Measurements from ENCODE around the gene RASAL2.
"Not testable (repeated sequence)": the region's sequence is repeated elsewhere in the genome, so short reads cannot be mapped to it uniquely, and the experiment has no call there.

The RASAL2 gene

DNA sequence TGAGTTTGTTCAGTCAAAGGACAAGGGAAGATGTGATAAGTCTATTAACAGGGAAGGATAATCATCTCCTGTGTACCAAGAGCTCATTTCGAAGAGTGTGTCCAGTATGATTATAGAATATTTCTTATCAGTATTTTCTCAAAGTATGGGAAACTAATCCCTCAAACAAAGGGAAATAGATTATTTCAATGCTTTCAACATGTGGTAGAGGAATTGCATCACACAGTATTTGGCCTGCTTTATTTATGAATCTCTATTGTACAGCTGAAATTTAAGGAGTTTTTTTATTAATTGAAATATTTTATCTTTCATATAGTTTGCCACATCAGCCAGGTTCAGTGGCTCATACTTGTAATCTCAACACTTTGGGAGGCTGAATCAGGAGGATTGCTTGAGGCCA is 251.9 kb downstream of the RASAL2 start:
- DNase-seq (ENCODE audit: low spot score) = no peak

DNA sequence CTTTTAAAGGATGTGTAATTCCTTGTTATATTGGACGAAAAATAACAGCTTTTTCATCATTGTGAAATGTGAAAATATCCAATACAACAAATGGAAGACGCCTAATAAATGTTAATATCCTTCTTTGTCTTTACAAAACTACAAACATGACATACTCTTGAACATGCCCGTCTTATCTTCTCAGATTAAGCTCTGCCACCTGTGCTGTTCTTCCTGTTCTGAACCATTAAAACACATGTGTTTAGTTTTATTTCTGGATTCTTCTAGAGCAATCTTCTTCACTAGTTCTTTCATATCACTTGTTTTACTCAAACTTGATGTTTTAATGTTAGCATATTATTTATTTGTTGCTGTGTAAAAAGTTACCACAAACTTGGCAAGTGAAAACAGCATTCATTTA is 255.9 kb downstream of the RASAL2 start:
- no peak for DNase-seq (ENCODE audit: low spot score)

DNA sequence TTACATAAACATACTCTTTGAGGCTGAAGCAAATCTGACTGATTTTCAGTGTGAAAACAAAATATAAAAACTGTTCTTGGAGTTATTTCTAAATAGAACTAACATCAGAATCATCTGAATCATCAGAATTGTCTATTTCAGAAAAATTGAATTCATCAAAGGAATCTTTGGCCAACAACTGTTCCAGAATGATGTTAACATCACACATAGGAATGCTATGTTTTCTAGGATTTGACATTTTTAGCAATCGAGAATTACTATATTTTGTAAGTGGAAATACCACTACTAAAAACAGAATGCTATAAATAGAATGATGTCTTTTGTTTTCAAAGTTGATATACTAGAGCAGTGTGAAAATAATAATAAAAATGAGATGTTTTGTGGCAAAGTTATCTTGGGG is 258.0 kb downstream of the RASAL2 start:
- not testable (repeated sequence) for DNase-seq (ENCODE audit: low spot score)

DNA sequence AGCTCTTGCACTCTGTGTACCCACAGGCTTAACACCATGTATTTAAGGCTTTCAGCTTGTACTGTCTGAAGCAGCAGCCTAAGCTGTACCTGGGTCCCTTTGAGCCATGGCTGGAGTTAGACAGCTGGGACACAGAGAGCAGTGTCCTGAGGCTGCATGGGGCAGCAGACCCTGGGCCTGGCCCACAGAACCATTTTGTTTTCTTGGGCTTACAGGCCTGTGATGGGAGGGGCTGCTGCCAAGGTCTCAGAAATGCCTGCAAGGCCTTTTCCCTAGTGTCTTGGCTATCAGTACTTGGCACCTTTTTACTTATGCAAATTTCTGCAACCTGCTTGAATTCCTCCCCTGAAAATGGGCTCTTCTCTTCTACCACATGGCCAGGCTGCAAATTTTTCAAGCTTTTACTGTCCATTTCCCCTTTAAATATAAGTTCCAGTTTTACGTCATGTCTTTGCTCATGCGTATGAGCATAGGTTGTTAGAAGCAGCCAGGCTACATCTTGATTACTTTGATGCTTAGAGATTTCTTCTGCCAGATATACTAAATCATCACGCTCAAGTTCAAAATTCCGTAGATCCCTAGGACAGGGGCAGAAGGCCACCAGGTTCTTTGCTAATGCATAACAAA is 259.0 kb downstream of the RASAL2 start:
- no peak for DNase-seq (ENCODE audit: low spot score)

DNA sequence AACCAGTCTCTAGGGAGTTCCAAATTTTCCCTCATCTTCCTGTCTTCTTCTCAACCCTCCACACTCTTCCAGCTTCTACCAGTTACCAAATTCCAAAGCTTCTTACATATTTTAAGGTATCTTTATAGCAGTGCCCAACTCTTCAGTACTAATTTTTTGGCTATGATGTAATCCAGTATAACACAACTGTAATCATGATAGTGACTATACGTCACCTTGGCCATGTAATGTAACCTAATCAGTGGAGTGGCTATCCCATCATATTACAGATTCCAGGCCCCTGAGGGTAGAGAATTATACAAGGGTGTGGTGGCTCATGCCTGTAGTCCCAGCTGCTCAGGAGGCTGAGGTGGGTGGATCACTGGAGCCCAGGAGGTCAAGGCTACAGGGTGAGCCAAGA is 259.6 kb downstream of the RASAL2 start:
- no peak for DNase-seq (ENCODE audit: low spot score)

DNA sequence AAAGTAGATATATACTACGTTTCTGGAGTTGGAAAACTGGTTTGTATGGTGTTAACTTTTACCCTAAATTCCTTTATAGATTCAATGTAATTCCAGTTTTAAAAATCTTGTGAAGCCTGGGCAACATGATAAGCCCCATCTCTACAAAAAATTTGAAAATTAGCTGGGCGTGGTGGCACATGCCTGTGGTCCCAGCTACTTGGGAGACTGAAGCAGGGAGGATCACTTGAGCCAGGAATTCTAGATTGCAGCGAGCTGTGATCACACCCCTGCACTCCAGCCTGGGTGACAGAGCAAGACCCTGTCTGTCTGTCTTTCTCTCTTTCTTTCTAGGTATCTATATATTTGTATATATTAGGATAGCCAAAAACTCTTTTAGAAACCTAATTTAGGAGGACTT is 260.9 kb downstream of the RASAL2 start:
- DNase-seq (ENCODE audit: low spot score) = no peak

DNA sequence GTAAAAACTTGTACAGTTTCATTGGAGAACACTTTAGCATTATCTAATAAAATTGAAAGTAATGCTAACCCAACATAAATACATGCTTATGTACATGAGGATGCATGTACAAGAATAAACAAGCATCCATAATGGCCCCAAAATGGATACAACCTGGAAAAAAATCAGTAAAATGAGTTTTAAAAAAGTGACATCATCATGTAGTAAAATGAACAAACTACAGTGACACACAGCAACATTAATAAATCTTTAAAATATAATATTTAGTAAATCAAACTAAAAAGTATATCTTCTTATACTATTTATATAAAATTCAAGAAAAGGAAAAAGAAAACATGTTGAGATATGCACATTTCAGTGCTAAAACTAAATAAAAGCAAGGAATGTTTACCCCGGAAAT is 262.4 kb downstream of the RASAL2 start:
- no peak for DNase-seq (ENCODE audit: low spot score)

DNA sequence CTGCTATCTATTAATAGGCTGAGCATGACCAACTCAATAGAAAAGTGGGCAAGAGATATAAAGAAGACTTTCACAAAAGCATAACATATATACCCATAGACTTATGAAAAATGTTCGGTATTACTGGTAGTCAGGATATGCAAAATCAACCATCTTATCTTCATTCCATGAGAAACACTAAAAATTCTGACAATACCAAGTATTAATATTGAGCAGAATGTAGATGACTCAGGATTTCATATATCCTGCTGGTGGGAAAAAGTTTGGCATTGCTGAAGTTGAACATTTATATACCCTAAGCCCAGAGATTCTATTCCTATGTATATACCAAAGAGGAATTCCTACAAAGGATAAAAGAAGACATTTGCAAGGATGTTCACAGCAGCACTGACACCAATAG is 264.6 kb downstream of the RASAL2 start:
- no peak for DNase-seq (ENCODE audit: low spot score)

DNA sequence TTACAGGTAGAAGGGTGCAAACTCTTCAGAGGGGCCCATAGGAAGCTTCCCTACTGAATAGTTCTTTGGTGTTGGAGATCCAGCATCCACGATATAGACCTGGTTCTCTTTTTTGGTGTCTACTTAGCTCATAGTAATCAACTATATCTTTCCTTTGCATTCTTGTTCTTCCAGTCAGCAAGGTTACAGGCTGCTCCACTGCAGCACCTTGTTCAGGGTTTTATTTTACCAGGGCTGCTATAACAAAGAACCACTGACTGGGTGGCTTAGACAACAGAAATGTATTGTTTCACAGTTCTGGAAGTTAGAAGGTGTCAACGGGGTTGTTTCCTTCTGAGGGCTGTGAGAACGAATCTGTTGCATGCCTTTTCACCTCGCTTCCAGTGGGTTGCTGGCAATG is 266.5 kb downstream of the RASAL2 start:
- DNase-seq (ENCODE audit: low spot score) = no peak

DNA sequence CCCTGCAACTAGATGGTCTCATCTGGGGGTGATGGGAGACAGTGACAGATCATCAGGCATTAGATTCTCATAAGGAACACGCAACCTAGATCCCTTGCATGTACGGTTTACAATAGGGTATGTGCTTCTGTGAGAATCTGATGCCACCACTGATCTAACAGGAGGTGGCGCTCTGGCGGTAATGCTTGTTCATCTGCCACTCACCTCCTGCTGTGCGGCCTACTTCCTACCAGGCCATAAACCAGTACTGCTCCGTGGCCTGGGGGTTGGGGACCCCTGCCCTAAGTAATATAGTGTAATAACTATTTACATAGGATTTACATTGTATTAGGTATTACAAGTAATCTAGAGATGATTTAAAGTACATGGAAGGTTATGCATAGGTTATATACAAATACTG is 267.9 kb downstream of the RASAL2 start:
- DNase-seq (ENCODE audit: low spot score) = no peak

DNA sequence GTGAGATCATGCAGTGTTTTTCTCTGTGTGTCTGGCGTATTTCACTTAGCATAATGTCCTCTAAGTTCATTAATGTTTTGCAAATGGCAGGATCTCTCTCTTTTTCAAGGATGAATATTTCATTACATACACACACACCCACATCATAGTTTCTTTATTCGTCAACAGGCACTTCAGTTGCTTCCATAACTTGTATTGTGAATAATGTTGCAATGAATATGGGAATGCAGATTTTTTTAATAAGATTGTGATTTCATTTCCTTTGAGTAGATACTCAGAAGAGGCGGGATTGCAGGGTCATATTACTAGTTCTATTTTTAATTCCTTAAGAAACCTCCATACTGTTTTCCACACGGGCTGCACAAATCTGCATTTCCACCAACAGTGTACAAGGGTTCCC is 268.8 kb downstream of the RASAL2 start:
- DNase-seq (ENCODE audit: low spot score) = no peak

DNA sequence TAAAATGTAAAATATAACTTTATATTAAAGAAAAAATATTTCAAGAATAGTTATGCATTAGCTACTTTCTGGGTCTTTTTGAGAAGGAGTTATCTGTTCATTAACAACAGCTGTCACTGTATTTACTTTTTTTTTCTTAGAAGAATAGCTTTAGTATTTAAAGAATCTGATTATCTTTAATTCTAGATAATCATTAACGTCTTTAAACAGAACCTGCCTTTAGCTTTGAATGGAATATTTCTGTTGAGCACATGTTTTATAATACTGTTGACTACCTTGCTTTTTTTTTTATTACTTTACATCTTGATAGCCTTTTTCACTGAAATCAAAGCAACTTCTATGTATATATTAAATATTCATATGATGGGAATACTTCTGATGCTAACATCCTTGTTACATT is 270.9 kb downstream of the RASAL2 start:
- no peak for DNase-seq (ENCODE audit: low spot score)

DNA sequence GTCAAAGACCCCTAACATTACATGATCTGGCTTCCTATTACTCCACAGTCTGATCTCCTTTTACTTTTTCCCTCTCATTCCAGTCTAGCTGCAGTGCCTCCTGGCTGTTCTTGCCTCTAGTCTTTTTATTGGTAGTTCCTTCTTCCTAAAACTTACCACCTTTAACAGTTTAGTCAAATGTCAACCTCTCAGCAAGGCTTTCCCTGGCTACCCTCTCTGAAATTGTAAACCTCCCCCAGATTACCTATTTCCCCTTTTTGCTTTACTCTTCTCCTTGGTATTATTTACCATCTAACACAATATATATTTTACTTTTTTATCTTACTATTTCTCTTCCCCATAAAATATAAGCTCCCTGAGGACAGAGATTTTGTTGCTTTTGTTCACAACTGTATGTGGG is 273.2 kb downstream of the RASAL2 start:
- no peak for DNase-seq (ENCODE audit: low spot score)

DNA sequence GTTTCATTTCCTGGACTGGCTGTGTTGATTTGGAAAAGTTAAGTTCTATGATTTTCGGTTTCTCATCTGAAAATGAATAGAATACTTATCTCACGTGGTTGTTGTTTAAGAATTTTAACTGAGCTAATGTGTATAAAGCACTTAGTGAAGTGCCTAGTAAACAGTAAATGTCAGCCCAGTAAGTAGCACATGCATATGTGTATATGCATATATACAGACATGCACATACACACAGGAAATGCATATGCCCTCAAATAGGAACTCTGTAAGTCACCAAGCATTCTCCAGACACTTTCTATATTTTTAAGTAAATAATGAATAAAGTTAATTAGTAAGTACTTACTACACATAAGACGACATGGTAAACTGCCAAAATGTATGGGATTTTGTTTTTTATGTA is 274.3 kb downstream of the RASAL2 start:
- no peak for DNase-seq (ENCODE audit: low spot score)

DNA sequence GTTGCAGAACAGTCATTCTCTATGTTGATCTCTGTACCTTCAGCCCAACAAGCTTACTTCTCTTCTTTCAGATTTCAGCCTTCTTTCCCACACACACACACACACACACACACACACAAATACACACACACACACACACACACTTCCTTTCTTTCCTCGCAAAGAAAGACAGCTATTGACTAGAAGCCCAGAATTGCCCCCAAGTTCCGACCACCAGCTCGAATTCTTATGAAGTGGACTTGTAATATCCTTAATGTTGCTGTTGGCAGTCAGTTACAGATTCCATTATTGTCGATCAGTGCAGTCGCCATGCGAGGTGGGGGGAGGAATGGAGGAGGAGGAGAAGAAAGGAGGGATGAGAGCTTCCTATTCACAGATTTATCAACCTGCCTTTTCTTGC is 277.3 kb downstream of the RASAL2 start:
- no peak for DNase-seq (ENCODE audit: low spot score)

DNA sequence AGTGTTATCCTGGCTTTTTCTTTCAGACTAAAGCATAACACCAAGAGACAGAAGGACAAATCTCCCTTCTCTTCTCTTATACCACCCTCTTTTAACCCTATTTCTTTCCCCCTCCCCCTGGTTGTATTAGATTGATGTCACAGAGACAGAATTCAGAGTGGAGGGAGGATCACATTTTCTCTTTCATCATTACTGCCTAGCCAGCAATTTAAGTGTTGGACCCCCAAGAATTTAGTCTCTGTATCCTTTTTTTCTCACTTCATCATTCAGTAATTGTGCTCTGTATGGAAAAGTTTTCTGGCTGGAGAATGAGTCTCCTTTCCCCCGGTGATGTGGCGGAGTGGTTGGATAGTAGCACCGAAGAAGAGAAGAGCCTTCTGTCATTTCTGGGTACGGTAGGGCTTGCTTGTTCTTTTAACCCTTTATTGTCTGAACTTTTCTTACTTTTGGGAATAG is 278.1 kb downstream of the RASAL2 start:
- no peak for DNase-seq (ENCODE audit: low spot score)

DNA sequence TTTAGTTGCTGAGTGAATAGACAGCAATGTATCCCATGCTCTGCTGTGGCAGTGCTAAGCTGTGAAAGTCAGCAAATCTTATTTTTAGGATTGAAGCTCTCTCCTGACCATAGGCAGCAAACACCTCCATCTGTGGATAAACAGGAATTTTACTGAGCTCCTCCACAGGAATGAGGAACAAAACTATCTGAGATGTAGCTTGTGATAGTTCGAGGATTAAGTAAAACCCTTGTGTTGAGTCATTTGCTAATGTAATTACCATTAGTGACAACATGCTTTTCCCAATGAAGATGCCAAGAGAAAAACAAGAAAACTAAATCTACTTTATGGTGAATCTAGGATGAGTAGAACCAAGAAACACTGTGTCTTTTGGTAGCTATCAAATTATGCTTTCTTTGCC is 280.1 kb downstream of the RASAL2 start:
- DNase-seq (ENCODE audit: low spot score) = no peak

DNA sequence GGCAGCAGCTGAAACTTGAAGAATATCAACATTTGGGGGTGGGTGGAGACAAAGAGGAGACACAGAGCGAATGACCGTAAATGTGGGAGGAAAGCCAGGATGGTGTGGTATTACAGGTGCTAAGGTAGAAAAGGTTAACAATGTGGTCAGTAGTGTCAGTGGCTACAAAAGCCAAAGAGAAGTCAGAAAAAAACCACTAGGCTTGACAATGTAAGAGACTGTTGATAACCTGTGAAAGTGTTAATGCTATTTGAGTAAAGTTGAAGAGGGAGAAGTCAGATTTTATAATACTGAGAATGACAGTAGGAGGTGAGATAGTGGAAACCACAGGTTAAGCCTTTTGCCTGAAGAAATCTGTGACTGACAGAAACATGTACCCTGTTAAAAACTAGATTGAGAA is 282.1 kb downstream of the RASAL2 start:
- no peak for DNase-seq (ENCODE audit: low spot score)

DNA sequence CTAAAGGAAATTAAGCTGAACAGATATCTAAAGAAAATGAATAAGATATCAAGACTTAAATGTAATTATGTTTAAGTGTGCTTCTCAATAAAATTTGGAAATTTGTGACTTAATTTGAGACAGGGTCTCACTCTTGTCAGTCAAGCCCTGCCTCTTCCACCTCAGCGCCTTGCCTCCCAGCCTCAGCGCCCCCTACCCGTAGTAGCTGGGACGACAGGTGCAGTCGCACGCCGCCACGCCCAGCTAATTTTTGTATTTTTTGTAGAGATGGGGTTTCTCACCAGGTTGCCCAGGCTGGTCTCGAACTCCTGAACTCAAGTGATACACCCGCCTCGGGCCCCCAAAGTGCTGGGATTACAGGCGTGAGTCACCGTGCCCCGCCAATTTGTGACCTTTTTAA is 285.9 kb downstream of the RASAL2 start:
- no peak for DNase-seq (ENCODE audit: low spot score)

DNA sequence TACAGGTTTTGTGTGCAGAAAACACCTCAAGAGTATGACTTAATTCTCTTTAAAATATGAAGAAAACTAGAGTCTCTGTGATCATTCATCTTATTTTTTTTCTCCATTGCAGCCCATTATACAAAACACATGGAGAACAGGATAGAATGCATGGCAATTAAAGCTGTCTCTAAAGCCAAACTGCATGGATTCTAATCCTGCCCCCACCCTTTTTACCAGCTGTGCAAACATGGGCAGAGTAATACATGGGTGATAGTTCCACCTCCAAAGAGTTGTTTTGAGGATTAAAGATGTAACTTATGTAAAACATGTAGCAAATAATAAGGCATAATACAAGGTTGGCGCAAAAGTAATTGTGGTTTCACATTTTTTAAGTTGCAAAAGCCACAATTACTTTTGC is 288.5 kb downstream of the RASAL2 start:
- DNase-seq (ENCODE audit: low spot score) = no peak

DNA sequence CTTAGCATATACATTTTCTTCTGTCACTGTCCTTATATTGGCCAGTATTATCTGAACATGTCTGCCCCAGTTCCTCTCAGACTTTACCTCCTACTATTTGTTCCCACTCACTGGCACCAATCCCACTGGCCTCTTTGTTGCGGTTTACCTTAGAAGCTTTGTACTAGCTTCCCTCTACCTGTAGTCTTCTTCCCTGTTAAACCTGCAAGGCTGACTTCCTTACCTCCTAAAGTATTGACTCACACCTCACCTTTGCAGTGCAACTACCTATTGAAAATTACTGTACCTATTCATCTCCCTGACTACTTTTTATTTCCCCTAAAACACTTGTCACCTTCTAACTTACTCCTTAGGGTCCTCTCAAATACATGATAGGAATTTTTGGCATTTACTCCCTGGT is 291.8 kb downstream of the RASAL2 start:
- DNase-seq (ENCODE audit: low spot score) = no peak

DNA sequence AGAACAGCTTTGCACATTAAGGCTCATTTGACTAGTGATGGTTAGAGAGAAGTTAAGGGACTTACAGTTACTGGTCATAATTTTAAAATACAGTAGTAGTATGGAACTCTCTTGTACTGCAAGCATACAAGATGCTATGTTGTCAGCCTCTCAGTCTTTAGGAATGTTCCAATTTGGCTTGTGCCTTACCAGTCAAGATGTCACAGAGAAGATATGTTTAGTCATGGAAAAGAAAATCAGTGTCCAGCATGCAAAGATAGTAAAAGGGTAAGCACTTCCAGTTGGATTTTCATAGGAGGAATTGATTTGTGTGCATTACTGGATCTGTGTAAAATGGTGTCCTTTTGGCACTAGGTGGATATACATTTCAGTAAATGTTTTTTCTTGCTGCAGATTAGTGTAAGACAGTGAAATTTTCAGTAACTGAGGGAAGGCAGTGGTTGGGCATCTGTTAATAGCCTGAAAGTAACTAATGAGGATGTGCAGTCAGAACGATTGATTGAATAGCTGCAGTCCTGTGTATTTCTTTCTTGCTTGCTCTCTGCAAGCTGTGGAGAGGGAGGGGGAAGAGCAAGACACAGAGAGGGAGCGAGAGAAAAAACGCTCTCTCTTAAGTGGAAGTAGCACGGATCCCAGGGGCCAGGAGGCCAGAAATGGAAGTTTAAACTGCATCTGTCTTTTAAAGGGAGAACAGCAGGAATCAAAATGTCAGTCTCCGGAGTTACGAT is 294.7 kb downstream of the RASAL2 start:
- DNase-seq (ENCODE audit: low spot score) = no peak

DNA sequence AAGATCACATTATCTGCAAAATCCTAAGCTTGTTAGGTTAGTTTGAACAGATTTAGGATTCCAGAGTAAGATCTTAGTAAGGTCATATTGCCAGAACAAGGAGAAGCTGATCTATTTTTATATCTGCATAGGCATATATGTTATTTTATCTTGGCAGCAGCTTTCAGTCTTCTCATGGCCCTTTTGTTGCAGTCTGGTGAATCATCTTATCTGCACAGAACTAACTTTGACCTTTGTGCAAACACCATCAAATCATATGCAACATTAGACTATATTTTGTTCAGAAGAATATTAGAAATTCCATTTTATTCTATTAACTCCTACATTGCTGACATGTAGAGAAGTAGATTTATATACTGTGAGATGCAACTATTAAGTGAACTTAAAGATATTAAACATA is 295.5 kb downstream of the RASAL2 start:
- DNase-seq (ENCODE audit: low spot score) = no peak

DNA sequence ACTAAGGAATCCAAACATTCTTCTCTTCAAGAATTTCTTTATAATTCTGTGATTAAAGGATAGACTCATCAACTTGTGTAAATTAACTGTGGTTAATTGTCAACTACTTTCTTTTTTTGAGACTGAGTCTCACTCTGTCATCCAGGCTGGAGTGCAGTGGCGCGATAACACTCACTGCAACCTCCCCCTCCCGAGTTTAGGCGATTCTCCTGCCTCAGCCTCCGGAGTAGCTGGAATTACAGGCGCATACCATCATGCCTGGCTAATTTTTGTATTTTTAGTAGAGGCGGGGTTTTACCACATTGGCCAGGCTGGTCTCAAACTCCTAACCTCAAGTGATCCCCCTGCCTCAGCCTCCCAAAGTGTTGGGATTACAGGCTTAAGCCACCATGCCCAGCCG is 296.4 kb downstream of the RASAL2 start:
- not testable (repeated sequence) for DNase-seq (ENCODE audit: low spot score)
